ENCODE measurements around the gene ZSWIM9.
A peak's percentile ranks its signal among the peaks of the same experiment; 100 is the strongest.

The ZSWIM9 gene

DNA sequence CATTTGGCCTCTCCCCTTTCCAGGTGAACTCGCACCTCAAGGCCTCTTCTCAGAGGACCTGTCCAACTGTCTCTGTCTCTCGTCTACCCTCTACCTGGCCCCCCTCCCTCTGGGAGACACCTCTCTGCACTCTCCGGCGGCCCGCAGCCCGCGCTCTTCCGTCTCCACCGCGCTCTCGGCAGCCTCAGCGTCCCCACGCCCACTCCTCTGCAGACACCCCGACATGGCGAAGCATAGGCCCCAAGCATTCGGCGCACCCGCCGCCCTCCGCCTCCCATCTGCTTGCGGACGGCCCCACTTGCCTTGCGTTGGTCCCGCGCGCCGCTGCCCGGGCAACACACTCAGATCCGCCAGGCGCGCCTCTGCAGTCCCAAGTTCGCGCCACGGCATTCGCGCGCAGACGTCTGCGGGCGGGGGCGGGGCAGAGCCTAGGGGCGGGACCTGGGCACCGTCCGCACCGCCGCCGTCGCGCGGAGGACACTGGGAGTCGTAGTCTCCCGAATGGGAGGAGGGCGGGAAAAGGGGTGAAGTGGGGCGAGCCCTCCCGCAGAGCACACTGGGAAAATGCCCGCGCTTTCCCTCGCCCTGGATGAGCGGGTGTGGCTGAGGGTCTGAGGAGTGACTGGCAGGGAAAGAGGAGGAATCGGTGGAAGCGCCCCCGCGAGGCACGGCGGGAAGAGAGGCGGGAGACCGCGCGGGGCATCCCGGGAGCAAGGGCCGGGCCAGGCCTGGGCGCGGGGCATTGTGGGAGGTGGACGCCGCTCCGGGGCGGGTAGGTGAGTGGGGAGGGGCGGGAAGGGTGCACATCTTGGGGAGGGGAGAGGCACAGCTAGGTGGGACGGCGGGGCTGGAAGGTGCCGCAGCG, at the start of gene ZSWIM9, which contains the start of gene LIG1:
TSS of gene ZSWIM9 (plus strand) at position 742 of the 865 bp plus-strand sequence. CDS start 1,123 bp downstream, outside the sequence.
TSS of gene LIG1 (minus strand) at position 406 of the 865 bp plus-strand sequence. CDS start 4,778 bp downstream, outside the sequence.
- peak; percentile 99 for DNase-seq (ENCODE audit: low spot score)

GRCh38 chr19:48121066-48121465, 49.4 kb upstream of the ZSWIM9 start:
- DNase-seq (ENCODE audit: low spot score), result no peak

GRCh38 chr19:48121909-48122371, 48.5 kb upstream of the ZSWIM9 start:
- DNase-seq (ENCODE audit: low spot score), result no peak

- DNase-seq (ENCODE audit: low spot score), result no peak
These were observed 48.1 kb upstream of the ZSWIM9 start for GRCh38 chr19:48122421-48122820.

- no peak for DNase-seq (ENCODE audit: low spot score)
These were observed 46.4 kb upstream of the ZSWIM9 start for GRCh38 chr19:48123907-48124651.

DNA sequence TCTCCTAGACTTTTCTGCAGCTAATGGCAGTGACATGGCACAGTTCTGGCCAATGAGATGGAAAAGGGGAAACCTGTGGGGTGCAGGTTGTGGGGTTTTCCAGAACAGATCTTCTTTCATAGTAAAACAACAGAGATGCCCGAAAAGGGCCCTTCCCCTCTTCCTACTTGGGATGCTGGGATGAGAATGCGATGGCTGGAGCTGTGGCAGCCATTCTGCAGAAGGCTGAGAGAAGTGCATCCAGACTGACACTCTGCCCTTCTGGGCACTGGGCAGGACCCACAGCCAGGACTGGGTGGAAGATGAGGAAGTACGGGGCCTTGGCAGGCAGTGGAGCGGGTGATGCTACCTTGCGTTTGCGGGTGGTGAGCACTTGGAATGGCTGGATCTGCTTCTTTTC, 42.9 kb upstream of the ZSWIM9 start:
- DNase-seq (ENCODE audit: low spot score), result no peak

- DNase-seq (ENCODE audit: low spot score), result no peak
These were observed 37.4 kb upstream of the ZSWIM9 start for GRCh38 chr19:48133094-48133493.

- peak; percentile 72 for DNase-seq (ENCODE audit: low spot score)
These were observed 35.1 kb upstream of the ZSWIM9 start for GRCh38 chr19:48135411-48135810.

GRCh38 chr19:48136547-48136946, 33.9 kb upstream of the ZSWIM9 start:
- DNase-seq (ENCODE audit: low spot score), result no peak

DNA sequence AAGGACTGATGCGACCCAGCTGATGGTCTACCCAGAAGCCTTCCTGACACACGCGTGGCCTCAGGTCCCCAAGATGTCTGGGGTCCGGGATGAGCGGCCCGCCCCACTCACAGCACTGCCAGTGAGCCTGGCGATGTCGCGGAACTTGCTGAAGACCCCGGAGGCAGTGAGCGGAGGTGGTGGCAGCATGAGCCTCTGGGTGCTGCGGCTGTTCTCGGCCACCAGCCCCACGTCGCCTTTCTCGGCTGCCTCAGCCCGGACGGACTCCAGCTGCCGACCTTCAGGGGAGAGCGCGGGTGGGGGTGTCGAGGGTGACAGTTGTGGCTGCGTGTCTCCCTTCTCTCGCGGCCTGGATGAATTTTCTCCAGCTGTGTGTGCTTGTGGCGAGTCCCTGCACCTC, 33.1 kb upstream of the ZSWIM9 start:
- no peak for DNase-seq (ENCODE audit: low spot score)

DNA sequence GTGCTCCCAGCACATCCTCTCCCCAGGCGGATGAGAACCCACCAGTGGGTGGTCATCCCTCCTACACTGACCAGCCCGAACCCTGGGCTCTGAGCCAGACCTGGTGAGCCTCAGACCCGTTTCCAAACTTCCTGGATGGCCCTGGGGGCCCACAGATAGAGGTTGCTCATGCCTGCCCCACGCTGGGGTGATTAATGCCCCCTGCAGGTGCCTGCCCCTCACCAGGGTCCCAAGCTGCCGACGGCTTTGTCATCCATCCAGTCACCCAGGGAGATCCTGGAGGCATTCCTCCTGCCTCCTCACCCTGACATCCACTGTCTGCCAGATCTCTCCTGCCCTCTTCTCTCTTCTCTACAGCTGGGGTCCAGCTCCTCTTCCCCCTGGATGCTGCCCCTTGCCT, 31.4 kb upstream of the ZSWIM9 start:
- no peak for DNase-seq (ENCODE audit: low spot score)

GRCh38 chr19:48147597-48148175, 22.8 kb upstream of the ZSWIM9 start:
- DNase-seq (ENCODE audit: low spot score), result no peak

DNA sequence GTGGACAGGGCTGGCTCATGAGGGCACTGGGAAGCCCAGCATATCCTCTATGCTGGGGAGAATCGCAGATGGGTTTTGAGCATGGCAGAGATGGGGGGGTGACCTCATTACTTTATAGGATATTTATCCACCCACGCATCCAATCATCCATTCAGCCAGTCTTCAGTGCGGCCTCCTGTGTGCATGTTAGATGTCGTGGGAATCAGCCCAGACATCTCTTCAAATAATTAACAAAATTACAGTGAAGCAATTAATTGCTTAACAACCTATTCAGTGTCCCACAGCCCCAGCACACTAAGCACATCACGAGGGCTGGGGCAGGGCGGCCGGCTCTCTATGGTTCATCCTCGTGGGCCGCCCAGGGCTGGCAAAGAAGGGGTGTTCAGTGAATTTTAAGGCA, 21.9 kb upstream of the ZSWIM9 start:
- no peak for DNase-seq (ENCODE audit: low spot score)

DNA sequence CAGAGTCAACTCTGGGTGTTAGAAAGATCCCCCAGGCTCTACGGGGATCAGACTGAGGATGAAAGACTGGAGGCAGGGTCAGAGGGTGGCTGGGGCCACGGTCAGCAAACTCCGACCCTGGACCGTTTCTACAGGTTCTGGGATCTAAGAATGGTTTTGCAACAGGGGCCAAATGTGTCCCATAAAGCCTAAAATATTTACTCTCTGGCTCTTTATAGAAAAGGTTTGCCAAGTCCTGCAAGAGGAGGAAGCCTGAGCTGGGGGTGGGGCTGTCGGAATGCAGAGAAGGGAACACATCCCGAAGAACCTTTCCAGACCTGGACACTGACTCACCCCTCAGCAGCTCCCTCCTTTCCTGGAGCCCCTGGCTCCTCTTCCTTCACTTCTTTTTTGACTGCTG, 21.1 kb upstream of the ZSWIM9 start:
- DNase-seq (ENCODE audit: low spot score), result no peak

GRCh38 chr19:48152551-48152950, 17.9 kb upstream of the ZSWIM9 start:
- peak; percentile 78 for DNase-seq (ENCODE audit: low spot score)

DNA sequence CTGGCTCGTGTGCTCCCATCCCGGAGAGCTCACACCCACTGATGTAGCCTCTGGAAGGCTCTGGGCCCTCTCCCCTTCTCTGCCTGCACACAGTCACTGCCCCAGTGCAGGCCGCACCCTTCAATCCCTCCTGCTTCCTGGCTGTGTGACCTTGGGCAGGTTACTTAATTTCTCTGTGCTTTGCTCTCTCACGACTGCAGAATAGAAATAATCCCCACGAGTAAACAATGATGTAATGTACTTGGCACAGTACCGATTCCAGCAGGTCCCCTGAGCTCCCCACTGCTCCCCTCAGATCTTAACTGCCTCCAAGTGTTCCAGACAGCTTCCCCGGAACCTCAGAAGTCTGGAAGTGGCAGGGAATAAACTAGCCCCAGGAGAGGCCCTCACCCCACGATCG, 16.5 kb upstream of the ZSWIM9 start:
- no peak for DNase-seq (ENCODE audit: low spot score)

GRCh38 chr19:48158210-48158790, 12.2 kb upstream of the ZSWIM9 start:
- DNase-seq (ENCODE audit: low spot score), result no peak

DNA sequence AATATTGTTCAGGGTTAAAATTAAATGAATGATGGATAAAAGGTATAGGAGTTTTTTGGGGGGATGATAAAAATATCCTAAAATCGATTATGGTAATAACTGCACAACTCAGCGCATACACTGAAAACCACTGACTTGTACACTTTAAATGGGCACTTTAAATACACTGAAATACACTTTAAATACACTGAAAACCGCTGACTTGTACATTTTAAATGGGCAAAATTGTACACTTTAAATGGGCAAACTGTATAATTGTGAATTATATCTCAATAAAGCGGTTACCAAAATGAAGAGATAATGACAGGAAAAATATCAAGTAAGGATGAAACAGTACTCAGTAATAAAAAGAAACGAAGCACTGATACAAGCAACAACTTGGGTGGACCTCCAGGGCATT, 1.8 kb upstream of the ZSWIM9 start:
- no peak for DNase-seq (ENCODE audit: low spot score)

- DNase-seq (ENCODE audit: low spot score), result peak; percentile 92
These were observed 922 bp upstream of the ZSWIM9 start for GRCh38 chr19:48169578-48169938.

DNA sequence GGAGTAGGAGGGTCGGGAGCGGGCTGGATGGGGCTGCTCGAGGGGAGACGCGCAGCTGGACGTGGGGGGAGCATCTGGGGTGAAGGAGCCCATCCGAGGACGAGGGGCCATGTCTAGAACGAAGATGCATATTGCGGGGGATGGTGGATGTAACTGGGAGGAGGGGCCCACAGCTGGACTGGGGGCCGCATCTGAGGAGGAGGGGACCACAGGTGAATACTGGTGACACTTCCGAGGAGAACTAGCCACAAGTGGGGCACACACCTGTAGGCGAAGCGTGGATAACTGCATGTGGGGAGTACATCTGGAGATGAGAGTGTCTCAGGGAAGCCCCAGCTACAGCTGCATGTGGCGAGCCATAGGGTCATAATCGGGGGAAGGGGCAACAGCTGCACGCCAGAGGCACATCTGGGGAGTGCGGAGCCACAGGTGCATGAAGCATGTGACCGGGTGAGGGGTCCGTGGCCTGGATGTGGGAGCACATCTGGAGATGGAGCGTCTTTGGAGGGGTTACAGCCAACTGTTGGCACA, 402 bp downstream of the ZSWIM9 start:
- DNase-seq (ENCODE audit: low spot score), result no peak

GRCh38 chr19:48171710-48172109, 1.2 kb downstream of the ZSWIM9 start:
- no peak for DNase-seq (ENCODE audit: low spot score)

- DNase-seq (ENCODE audit: low spot score), result no peak
These were observed 4.1 kb downstream of the ZSWIM9 start for GRCh38 chr19:48174445-48175030.

Data from iPS-NIHi11 (cell line).